Measurements from ENCODE around the gene PRR36. TPM values are rescaled to one million over a fixed set of nuclear protein-coding genes. Genes with fewer than 3 reads are reported as not detected.
A peak's percentile ranks its signal among the peaks of the same experiment; 100 is the strongest.

The PRR36 gene
- total RNA-seq, 6 experiments from 2014 or later: 0.05 to 0.18 (median 0.09) TPM; not detected in 2

- H3K4me1 Mint-ChIP-seq (ENCODE audit: low read depth): peaks cover 11% of the 10 kb centered on the region
- DNase-seq: peak; percentile 26
- H3K27me3 Mint-ChIP-seq (ENCODE audit: insufficient read depth): peaks cover 24% of the 10 kb centered on the region
- TF ChIP-seq CTCF (IDR thresholded peaks at IDR 0.05): no peak
- H3K36me3 Mint-ChIP-seq (ENCODE audit: low read depth): no peaks in the 10 kb centered on the region
- no peaks in the 10 kb centered on the region for H3K9me3 Mint-ChIP-seq
- H3K4me3 Mint-ChIP-seq: peak overlapping the region; percentile 87; the same call in 1 of the 2 replicates
- H3K27ac Mint-ChIP-seq: peak overlapping the region; percentile 89; the same call in 1 of the 2 replicates
Observed at GRCh38 chr19:7870571-7871436, 3.4 kb downstream of the PRR36 start.

DNA sequence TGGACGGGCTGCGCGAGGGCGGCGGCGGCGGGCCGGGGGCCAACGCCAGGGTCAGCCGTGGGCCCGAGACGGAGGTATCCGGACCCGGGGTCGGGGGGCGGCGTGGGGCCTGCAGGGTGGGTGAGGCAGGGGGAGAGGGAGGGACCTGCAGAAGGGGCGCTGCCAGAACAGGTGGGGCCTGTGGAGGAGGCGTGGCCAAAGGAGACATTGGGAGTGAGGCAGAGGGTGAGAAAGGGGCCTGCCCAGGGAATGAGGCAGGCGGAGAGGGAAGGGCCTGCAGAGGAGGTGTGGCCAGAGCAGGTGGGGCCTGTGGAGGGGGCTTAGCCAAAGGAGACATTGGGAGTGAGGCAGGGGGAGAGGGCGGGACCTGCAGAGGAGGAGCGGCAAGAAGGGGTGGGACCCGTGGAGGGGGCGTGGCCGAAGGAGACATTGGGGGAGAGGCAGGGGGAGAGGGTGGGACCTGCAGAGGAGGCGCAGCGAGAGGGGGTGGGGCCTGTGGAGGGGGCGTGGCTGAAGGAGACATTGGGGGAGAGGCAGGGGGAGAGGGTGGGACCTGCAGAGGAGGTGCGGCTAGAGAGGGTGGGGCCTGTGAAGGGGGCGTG lies 4.2 kb downstream of the PRR36 start:
- H3K36me3 Mint-ChIP-seq (ENCODE audit: low read depth): no peaks in the 10 kb centered on the region
- H3K4me1 Mint-ChIP-seq (ENCODE audit: low read depth): peaks cover 11% of the 10 kb centered on the region
- no peak overlapping the region for H3K27ac Mint-ChIP-seq
- no peaks in the 10 kb centered on the region for H3K9me3 Mint-ChIP-seq
- DNase-seq: no peak
- peaks cover 20% of the 10 kb centered on the region for H3K27me3 Mint-ChIP-seq (ENCODE audit: insufficient read depth)
- TF ChIP-seq CTCF (IDR thresholded peaks at IDR 0.05): no peak
- H3K4me3 Mint-ChIP-seq: no peak overlapping the region

- H3K36me3 Mint-ChIP-seq (ENCODE audit: low read depth): no peaks in the 10 kb centered on the region
Observed at GRCh38 chr19:7869453-7869909, 4.7 kb downstream of the PRR36 start.

GRCh38 chr19:7868671-7869452 lies 5.3 kb downstream of the PRR36 start:
- no peak overlapping the region for H3K27ac Mint-ChIP-seq
- H3K9me3 Mint-ChIP-seq: no peaks in the 10 kb centered on the region
- H3K36me3 Mint-ChIP-seq (ENCODE audit: low read depth): no peaks in the 10 kb centered on the region

More at GRCh38 chr19:7869453-7869909, 4.7 kb downstream of the PRR36 start:
- peak; percentile 61 for TF ChIP-seq CTCF (IDR thresholded peaks at IDR 0.05)
- DNase-seq: no peak
- Mint-ChIP-seq H3K4me3 (no peak overlapping the region), H3K4me1 (ENCODE audit: low read depth) (peaks cover 11% of the 10 kb centered on the region), H3K27ac (no peak overlapping the region), H3K27me3 (ENCODE audit: insufficient read depth) (peaks cover 16% of the 10 kb centered on the region), H3K9me3 (no peaks in the 10 kb centered on the region)

More at GRCh38 chr19:7868671-7869452, 5.3 kb downstream of the PRR36 start:
- H3K27me3 Mint-ChIP-seq (ENCODE audit: insufficient read depth): peaks cover 16% of the 10 kb centered on the region
- peak; percentile 15 for DNase-seq
- peak overlapping the region; percentile 60; the same call in 1 of the 2 replicates for H3K4me3 Mint-ChIP-seq
- TF ChIP-seq CTCF (IDR thresholded peaks at IDR 0.05): peak; percentile 87
- peaks cover 11% of the 10 kb centered on the region for H3K4me1 Mint-ChIP-seq (ENCODE audit: low read depth)

Measured in HFFc6 (cell line).